Activated CD4-positive, alpha-beta T cell treated with anti-CD3 and anti-CD28 coated beads for 36 hours (primary cell): ENCODE measurements around the gene FNDC11. TPM values are rescaled to one million over a fixed set of nuclear protein-coding genes. Genes with fewer than 3 reads are reported as not detected.

Experiments
- ATAC-seq: fragments of 200-7000 bp; cut with Tn5 transposase; one replicate; pipeline ENCODE4 v1.10.0; 2021; ENCODE audit warnings: mild to moderate bottlenecking, moderate library complexity
- CTCF ChIA-PET: fragments of 350-600 bp; sonication (Branson Sonifier 250); formaldehyde crosslinking; loops from one replicate; lab custom pipeline; 2021; ENCODE audit warnings: antibody characterized with exemption; lab: Charles Lee
- POLR2A ChIA-PET: fragments of 350-600 bp; sonication (Branson Sonifier 250); formaldehyde crosslinking; loops from one replicate; lab custom pipeline; 2021; ENCODE audit warnings: antibody characterized with exemption, inconsistent platforms; lab: Charles Lee
- DNase-seq: peaks from one replicate; pipeline ENCODE4 v3.0.0-alpha.2; 2020
- H3K27ac Mint-ChIP-seq: one replicate; pipeline ENCODE4 v1.8.0; 2021; ENCODE audit warnings: mixed read lengths
- H3K27me3 Mint-ChIP-seq: one replicate; pipeline ENCODE4 v1.8.0; 2021; ENCODE audit warnings: mixed read lengths
- H3K36me3 Mint-ChIP-seq: one replicate; pipeline ENCODE4 v1.8.0; 2021; ENCODE audit warnings: low read depth, mixed read lengths
- H3K4me1 Mint-ChIP-seq: one replicate; pipeline ENCODE4 v1.8.0; 2021; ENCODE audit warnings: mixed read lengths
- H3K4me3 Mint-ChIP-seq: one replicate; pipeline ENCODE4 v1.8.0; 2021; ENCODE audit warnings: mild to moderate bottlenecking, moderate library complexity, mixed read lengths
- H3K9me3 Mint-ChIP-seq: one replicate; pipeline ENCODE4 v1.8.0; 2021; ENCODE audit warnings: low read depth, mixed read lengths
- intact Hi-C, 2 experiments: fragments of 100-400 bp; cut with DNase I in 1 of 2; cut with micrococcal nuclease in 1 of 2; formaldehyde crosslinking; loops; one replicate each; pipeline versions ENCODE4 v1.14.2 to v1.15.1; 2022 to 2024; cut with DNase I, micrococcal nuclease
- total RNA-seq, 2 experiments: library from RNA; stranded (reverse); gene quantifications; one replicate each; pipeline ENCODE4 v1.2.3, GENCODE V29; 2021

The FNDC11 gene
- total RNA-seq, 2 experiments from 2014 or later, result 0.18 to 0.27 TPM

DNA sequence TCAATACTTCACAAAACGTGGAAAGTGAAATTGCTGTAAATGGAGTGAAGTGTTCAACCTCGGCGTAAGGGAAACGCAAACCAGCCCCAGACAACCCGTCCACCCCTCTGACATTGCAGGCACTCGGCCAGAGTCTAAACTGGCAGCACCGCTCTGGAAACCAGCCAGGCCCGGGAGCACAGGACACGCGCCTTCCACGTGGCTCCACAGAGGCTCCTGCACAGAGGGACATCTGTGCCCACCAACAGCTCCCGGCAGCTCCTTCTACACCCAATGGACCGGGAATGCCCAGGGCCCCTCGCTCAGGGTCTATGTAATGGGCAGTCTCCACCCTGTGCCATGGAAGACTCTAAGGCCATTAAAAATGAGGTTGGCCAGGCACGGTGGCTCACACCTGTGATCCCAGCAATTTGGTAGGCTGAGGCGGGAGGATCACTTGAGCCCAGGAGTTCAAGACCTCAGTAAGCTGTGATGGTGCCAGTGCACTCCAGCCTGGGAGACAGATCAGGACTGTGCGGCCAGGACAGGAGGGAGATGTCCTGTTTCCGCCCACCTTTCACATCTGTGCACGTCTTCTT lies 23.4 kb downstream of the FNDC11 start:
- no peak for DNase-seq
- Mint-ChIP-seq H3K4me1 (peaks cover 4% of the 10 kb centered on the region), H3K36me3 (no peaks in the 10 kb centered on the region), H3K27ac (no peak overlapping the region), H3K9me3 (no peaks in the 10 kb centered on the region), H3K4me3 (no peak overlapping the region), H3K27me3 (peaks cover 2% of the 10 kb centered on the region)
- CTCF ChIA-PET, result interaction anchor here (0.6 kb wide), 1 partner anchor 56 kb away, joined by 3 read pairs; no protein-coding TSS in a partner anchor
- intact Hi-C loops, result no loop called here
- POLR2A ChIA-PET, result no interaction called here
- ATAC-seq, result no peak

DNA sequence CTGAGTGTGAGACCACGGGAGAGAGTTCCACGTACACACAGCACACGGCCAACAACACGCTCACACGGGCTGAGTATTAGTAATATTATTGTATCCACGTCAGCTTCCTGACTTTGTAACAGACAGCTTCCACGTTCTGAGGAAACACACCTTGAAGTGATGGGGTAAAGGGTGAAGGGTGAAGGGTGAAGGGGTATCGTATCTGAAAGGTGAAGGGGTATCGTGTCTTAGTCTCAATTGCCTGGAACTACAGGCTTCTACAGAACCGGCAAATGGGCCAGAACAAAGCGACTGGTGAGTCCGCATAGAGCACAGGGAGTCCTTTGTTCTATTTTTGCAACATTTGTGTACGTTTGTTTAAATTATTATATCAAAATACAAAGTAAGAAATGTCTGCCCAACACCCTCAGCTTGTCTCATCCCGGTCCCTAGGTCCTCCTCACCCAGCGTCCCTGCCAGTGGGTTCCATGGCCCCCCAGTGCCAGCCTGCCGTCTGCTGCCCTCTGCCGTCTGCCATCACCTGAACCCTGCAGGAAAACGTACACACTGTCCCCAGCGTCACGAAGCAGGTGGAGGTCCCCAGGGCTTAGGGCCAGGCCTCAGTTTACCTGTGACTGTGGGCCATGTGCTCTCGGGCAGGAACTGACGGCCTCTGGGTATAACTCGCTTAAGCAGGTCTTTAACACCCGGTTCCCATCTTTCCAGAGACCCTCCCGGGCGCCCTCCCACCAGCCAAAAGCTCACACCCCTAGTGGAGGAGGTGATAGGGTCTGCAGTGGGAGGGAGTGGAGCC lies 24.5 kb downstream of the FNDC11 start:
- Mint-ChIP-seq H3K27me3 (peaks cover 2% of the 10 kb centered on the region), H3K27ac (no peak overlapping the region), H3K4me1 (peaks cover 4% of the 10 kb centered on the region), H3K4me3 (no peak overlapping the region), H3K9me3 (no peaks in the 10 kb centered on the region), H3K36me3 (no peaks in the 10 kb centered on the region)
- POLR2A ChIA-PET, result no interaction called here
- no peak for DNase-seq
- ATAC-seq, result no peak
- intact Hi-C loops, result no loop called here
- CTCF ChIA-PET, result no interaction called here

DNA sequence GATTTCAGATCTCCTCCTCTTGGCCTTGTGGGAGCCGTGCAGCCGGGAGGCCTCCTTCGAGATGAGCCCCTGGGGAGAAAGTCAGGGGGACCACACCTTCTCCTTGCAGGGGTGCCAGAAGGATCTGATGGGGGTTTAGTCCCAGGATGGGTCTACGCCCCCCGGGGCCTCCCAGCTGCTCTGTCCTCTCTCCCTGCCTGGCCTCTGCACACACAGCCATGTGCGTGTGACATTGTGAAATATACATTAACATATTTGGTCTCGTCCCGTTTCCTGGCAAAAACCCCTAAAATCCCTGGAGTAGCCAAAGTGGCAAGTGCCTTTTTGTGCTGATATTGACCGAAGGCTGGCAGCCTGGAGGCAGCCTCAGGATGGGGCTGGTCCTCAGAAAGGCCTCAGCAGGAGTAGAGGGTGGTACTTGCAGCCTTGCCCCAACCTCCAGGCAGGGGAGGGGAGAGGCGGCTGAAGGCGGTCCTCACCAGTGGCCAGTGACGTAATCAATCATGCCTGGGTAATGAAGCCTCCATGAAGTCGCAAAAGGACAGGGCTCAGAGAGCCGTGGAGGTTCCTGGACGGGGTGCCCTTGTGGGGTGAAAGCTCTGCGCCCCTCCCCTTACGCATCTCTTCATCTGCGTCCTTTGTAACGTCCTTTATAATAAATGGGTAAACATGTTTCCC lies 25.2 kb downstream of the FNDC11 start:
- POLR2A ChIA-PET, result no interaction called here
- intact Hi-C loops, result no loop called here
- Mint-ChIP-seq H3K4me1 (peaks cover 4% of the 10 kb centered on the region), H3K27ac (no peak overlapping the region), H3K9me3 (no peaks in the 10 kb centered on the region), H3K4me3 (no peak overlapping the region), H3K27me3 (peaks cover 2% of the 10 kb centered on the region), H3K36me3 (no peaks in the 10 kb centered on the region)
- CTCF ChIA-PET, result no interaction called here
- DNase-seq (no peak), ATAC-seq (no peak)

DNA sequence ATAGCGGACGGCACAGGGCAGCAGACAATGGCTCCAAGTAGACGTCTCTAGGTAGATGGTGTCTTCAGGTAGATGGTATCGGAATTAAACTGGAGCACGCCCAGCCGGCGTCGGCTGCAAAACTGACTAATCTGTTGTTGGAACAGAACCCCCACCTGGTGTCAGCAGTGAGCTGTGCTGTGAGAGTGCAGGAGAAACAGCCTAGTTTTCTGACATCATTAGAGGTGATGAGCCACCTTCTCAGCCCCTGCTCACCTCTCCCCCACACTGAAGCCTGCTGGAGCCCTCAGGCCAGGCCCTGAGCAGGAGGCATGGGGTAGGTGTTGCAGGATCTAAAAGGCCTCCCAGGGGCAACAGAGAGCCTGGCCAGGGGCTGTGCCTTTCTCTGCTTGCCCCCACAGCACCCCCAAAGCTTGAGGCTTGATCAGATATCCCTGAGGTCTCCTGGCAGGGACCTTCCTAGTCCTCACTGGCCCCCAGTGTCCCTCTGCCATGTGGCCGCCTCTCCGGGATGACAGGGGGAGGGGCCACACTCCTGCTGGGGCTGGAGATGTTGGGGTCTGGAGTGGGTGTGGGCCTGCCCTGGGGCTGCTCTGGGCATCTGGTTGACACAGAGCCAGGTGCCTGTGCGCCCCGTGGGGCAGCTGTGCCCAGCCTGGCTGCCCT lies 27.0 kb downstream of the FNDC11 start:
- Mint-ChIP-seq H3K27ac (no peak overlapping the region), H3K4me1 (peaks cover 4% of the 10 kb centered on the region), H3K4me3 (no peak overlapping the region), H3K36me3 (no peaks in the 10 kb centered on the region), H3K27me3 (peaks cover 2% of the 10 kb centered on the region), H3K9me3 (no peaks in the 10 kb centered on the region)
- intact Hi-C loops, result loop anchor here (1.0 to 5.0 kb wide), 5 partner anchors 43 to 283 kb away; partner anchors contain the start of genes GMEB2 (in 1 of the 2) and RTEL1 (in 1 of the 2)
- ATAC-seq, result peak; percentile 100
- POLR2A ChIA-PET, result interaction anchor here (0.6 to 0.7 kb wide), 2 partner anchors 12 to 123 kb away, joined by 3 read pairs; no protein-coding TSS in a partner anchor
- DNase-seq, result peak; percentile 88
- CTCF ChIA-PET, result interaction anchor here (0.7 to 1.1 kb wide), 3 partner anchors 40 to 77 kb away, joined by 3 to 5 read pairs (median 3); partner anchors contain the start of gene RTEL1

DNA sequence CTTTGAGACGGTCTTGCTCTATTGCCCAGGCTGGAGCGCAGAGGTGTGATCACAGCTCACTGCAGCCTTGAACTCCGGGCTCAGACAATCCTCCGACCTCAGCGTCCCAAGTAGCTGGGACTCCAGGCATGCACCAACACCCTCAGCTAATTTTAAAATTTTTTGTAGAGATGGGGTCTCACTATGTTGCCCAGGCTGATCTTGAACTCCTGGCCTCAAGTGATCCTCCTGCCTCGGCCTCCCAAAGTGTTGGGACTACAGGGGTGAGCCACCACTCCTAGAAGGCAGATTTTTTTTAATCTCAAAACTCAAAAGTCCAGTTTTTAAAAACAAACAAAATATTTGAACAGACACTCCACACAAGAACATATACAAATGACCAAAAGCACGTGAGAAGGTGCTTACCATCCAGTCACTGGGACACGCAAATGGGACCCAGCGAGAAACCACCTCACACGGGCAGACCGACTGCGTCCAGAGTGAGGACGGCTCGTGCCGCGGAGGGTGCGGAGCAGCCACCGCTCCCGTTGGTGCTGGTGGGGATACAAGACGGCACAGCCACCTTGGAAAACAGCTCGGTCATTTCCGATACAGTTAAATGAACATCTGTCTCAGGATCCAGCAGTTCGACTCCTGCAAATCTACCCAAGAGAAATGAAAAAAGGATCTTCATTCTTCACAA lies 28.6 kb downstream of the FNDC11 start:
- peaks cover 7% of the 10 kb centered on the region for H3K4me1 Mint-ChIP-seq
- intact Hi-C loops, result loop anchor here (5.0 kb wide), 2 partner anchors 45 to 75 kb away; partner anchors contain the start of genes GMEB2 (in 1 of the 2) and RTEL1 (in 1 of the 2)
- POLR2A ChIA-PET, result interaction anchor here (0.6 kb wide), 1 partner anchor 62 kb away, joined by 3 read pairs; no protein-coding TSS in a partner anchor
- no peak overlapping the region for H3K27ac Mint-ChIP-seq
- peaks cover 6% of the 10 kb centered on the region for H3K36me3 Mint-ChIP-seq
- no peaks in the 10 kb centered on the region for H3K27me3 Mint-ChIP-seq
- H3K4me3 Mint-ChIP-seq, result no peak overlapping the region
- no peaks in the 10 kb centered on the region for H3K9me3 Mint-ChIP-seq
- DNase-seq, result no peak
- ATAC-seq, result no peak
- CTCF ChIA-PET, result interaction anchor here (0.6 to 1.2 kb wide), 8 partner anchors 14 to 391 kb away, joined by 3 to 4 read pairs (median 3); no protein-coding TSS in a partner anchor

DNA sequence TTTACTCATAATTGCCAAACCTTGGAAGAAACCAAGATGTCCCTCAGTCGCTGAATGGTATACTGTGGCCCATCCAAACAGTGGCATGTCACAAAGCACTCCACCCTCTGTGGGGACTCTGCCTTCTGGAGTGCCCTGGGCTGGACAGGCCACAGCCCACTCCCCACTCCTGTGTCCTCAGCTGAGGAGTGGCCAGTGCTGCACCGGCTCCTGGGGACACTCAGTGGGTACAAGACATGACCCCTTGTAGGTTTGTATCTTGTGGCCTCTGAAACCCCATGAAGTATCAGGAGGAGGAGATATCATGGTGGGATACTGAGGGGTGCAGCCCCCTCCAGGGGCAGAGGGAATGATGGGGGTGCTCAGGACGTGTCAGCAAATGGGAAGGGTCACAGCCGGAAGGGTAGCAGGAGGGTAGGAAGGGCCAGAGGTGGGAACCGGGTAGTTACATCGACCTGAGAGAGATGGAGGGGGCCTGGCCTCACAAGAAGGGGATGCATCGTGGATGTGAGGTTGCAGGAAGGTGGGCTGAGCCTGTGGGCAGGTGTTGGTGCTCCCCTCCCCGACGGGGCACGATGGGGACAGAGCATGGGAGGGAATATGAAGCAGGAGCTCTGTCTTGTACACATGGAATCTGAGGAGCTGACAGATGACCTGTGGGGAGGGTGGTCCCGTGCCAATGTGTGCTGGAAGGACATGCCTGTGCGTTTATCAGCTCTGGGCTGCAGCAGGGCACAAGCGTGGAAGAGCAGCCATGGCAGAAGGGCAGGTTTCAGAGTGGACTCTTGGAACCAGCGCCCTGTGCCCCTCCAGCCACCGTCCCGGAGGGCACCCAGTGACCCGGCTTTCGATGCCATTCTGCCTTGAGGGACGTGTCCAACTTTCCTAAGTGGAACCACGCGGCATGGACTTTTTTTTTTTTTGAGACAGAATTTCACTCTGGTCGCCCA lies 31.9 kb downstream of the FNDC11 start:
- Mint-ChIP-seq H3K4me3 (no peak overlapping the region), H3K4me1 (peaks cover 12% of the 10 kb centered on the region), H3K36me3 (peaks cover 15% of the 10 kb centered on the region), H3K9me3 (no peaks in the 10 kb centered on the region), H3K27ac (no peak overlapping the region), H3K27me3 (no peaks in the 10 kb centered on the region)
- DNase-seq (no peak), ATAC-seq (no peak)
- ChIA-PET POLR2A (no interaction called here), CTCF (no interaction called here)
- intact Hi-C loops, result no loop called here

DNA sequence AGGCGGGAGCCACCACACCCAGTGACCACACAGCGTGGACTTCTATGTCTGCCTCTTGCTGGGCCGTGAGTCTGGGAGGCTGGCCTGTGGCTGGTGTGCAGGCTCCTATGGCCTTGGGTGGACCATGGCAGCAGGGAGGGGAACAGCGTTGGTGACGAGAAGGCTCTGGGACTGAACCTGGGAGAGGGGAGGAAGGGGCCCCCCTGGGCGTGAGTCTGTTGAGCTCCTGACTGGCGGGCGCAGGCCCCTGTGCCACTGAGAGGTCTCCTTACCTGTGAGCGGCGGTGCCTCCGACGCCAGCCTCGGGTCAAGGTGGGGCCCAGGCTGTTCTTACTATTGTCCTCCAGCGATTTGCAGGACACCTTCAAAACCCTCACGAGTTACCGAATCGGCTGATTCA lies 32.8 kb downstream of the FNDC11 start:
- ChIA-PET POLR2A (no interaction called here), CTCF (no interaction called here)
- Mint-ChIP-seq H3K27me3 (no peaks in the 10 kb centered on the region), H3K4me1 (peaks cover 11% of the 10 kb centered on the region), H3K4me3 (no peak overlapping the region), H3K27ac (no peak overlapping the region), H3K36me3 (peaks cover 18% of the 10 kb centered on the region), H3K9me3 (no peaks in the 10 kb centered on the region)
- intact Hi-C loops, result no loop called here
- DNase-seq, result no peak
- ATAC-seq, result no peak

DNA sequence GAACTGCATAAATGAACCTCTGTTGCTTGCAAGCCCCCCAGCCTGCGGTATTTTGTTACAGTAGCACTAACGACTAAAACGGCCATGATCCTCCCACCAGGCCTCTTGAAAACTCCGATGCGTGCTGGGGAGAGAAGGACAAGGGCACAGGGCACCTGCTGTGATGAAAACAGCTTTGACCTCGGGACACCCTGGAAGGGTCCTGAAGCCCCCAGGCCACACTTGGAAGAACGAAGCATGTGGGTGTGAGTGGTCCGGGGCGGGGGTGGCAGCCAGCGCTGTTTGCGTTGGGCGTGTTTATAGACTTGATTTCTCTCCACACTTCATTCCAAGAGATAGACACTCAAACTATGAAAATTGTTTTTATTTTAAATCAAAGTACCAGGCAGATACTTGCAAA lies 33.3 kb downstream of the FNDC11 start:
- Mint-ChIP-seq H3K27me3 (no peaks in the 10 kb centered on the region), H3K27ac (no peak overlapping the region), H3K36me3 (peaks cover 18% of the 10 kb centered on the region), H3K9me3 (no peaks in the 10 kb centered on the region), H3K4me1 (peaks cover 11% of the 10 kb centered on the region), H3K4me3 (no peak overlapping the region)
- intact Hi-C loops, result no loop called here
- ChIA-PET POLR2A (no interaction called here), CTCF (no interaction called here)
- no peak for DNase-seq
- no peak for ATAC-seq

DNA sequence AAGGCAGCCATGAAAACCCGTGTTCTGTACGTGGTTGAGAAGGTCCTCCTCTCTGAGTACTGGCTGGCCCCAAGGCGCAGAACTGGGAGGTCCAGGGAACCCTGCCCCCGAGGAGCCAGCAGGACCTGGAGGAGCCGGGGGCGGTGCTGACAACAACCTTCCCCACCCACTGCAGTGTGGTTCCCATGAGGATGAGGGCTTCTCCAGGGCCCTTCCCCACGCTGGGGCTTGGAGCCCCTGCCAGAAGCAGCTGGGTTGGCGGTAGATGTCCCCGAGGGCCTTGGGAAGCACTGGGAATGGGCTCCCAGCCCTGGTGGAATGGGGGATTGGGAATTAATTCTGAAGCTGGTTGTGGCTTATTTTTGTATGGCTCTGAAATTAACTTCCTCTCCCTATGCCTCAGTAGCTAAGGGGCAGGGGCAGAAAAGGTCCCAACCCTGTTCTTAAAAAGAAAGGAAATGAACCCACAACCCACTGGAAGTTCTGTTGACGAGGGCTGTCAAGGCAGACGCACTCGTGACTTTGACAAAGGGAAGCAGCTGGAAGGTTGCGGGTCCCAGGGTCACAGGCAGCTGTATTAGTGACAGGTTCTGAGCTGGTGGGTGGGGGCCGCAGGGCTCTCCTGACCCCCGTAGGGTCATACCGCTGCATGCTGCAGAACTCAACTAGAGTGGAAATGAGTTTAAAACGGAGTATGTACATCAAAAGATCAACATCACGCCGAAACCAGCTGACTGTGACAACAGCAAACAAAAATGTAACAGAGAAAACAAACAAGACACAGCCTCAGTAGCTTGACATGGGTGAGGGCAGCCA lies 34.0 kb downstream of the FNDC11 start:
- Mint-ChIP-seq H3K36me3 (peaks cover 18% of the 10 kb centered on the region), H3K4me3 (no peak overlapping the region), H3K9me3 (no peaks in the 10 kb centered on the region), H3K27ac (no peak overlapping the region), H3K4me1 (peaks cover 11% of the 10 kb centered on the region), H3K27me3 (no peaks in the 10 kb centered on the region)
- ChIA-PET CTCF (no interaction called here), POLR2A (no interaction called here)
- DNase-seq (no peak), ATAC-seq (no peak)
- intact Hi-C loops, result no loop called here
